Heart right ventricle (tissue), 16 donors: Measurements from ENCODE around the gene PAPLN. TPM values are rescaled to one million over a fixed set of nuclear protein-coding genes. Genes with fewer than 3 reads are reported as not detected.
"Not testable (repeated sequence)": the region's sequence is repeated elsewhere in the genome, so short reads cannot be mapped to it uniquely, and the experiment has no call there.

ENCODE experiments used
- ATAC-seq, 8 donors: fragments of 200-7000 bp; cut with Tn5 transposase; one replicate each; pipeline ENCODE4 v1.9.1; 2020; ENCODE audit warnings: mild to moderate bottlenecking in 8 of 8, moderate library complexity in 8 of 8, moderate number of reproducible peaks in 1 of 8
- DNase-seq, 2 donors: peaks; one replicate each; pipeline ENCODE4 v3.0.0-alpha.2; 2020
- H3K27ac ChIP-seq, 10 donors: fragments of 200-600 bp; sonication (generic) in 2 of 10; one replicate each; pipeline versions ENCODE4 v1.5.0 to v1.8.0; 2020 to 2022; ENCODE audit warnings: mild to moderate bottlenecking in 3 of 10
- H3K27me3 ChIP-seq, 7 donors: fragments of 200-600 bp; one replicate each; pipeline ENCODE4 v1.8.0; 2021 to 2022; ENCODE audit warnings: mild to moderate bottlenecking in 2 of 7
- H3K36me3 ChIP-seq, 9 donors: fragments of 200-600 bp; sonication (generic) in 1 of 9; one replicate each; pipeline versions ENCODE4 v1.5.0 to v1.8.0; 2020 to 2022; ENCODE audit warnings: mild to moderate bottlenecking in 2 of 9
- H3K4me1 ChIP-seq, 9 donors: fragments of 200-600 bp; sonication (generic) in 1 of 9; one replicate each; pipeline versions ENCODE4 v1.5.0 to v1.8.0; 2020 to 2022; ENCODE audit warnings: mild to moderate bottlenecking in 4 of 9
- H3K4me3 ChIP-seq, 10 donors: fragments of 200-600 bp; sonication (generic) in 2 of 10; one replicate each; pipeline versions ENCODE4 v1.5.0 to v1.8.0; 2020 to 2022; ENCODE audit warnings: mild to moderate bottlenecking in 7 of 10, moderate library complexity in 2 of 10
- H3K9me3 ChIP-seq, 11 donors: fragments of 200-600 bp in 10 of 11; sonication (generic) in 2 of 11; one replicate each; pipeline versions ENCODE4 v1.5.0 to v1.8.0; 2013 to 2022; ENCODE audit warnings: mild to moderate bottlenecking in 2 of 11, control low read depth in 1 of 11, moderate library complexity in 1 of 11
- CTCF ChIP-seq, 9 donors: fragments of 200-600 bp; sonication (generic) in 2 of 9; IDR thresholded peaks; one replicate each; pipeline versions ENCODE4 v1.5.0 to v1.8.0; 2021 to 2022; ENCODE audit warnings: antibody characterized with exemption in 9 of 9, mild to moderate bottlenecking in 5 of 9, moderate library complexity in 1 of 9
- WGBS, 2 donors: extraction: QIAGEN DNeasy Blood & Tissue Kit; methylation state at CpG; one replicate each; pipeline ENCODE4 v1.1.7; 2013; ENCODE audit warnings: inconsistent platforms in 1 of 2; 5-methylcytosine and 5-hydroxymethylcytosine counted together
- intact Hi-C, 10 donors: fragments of 100-400 bp; cut with DNase I; formaldehyde crosslinking; loops; one replicate each; pipeline versions ENCODE4 v1.11.1 to v1.14.2; 2022
- long read RNA-seq, 3 donors: library from polyadenylated mRNA; unstranded; transcript quantifications; one replicate each; pipeline ENCODE4 v2.0.0, GENCODE V29; 2020 to 2021
- polyA plus RNA-seq, 2 donors: library from polyadenylated mRNA; stranded (reverse); fragments of 200-250 nt; gene quantifications; one replicate each; pipeline ENCODE4 v1.2.3, GENCODE V29; 2013
- total RNA-seq, 10 donors: library from RNA; stranded (reverse); fragmentation: NEBNext Ultra II Directional in 3 of 10; extraction: Animal tissue kit (Norgen Biotek cat#: 25700) in 3 of 10; gene quantifications; one replicate each; pipeline versions ENCODE4 v1.2.1 to v1.2.4, GENCODE V29; 2021 to 2023
- donor health status: Arrhythmogenic right ventricular cardiomyopathy.
- donor health status: ischemic (EF 13 %, LVEDD 7.1; RV severe dilation, severe dysfunction).
- donor health status: healthy with polysubstance abuse.
- donor health status: DM: no; HTN: yes; CAD: no.
- donor health status: DM: no; HTN: no; CAD: no.
- donor health status: ischemic (EF 25% LVEDD 6.9; RV normal size, moderate dysfunction).
- donor health status: ischemic (EF 25% LVEDD 5.7; RV mildly dilated, moderate dysfunction).
- donor health status: healthy.
- donor health status: DM: yes; HTN: yes; CAD: no.
- donor health status: Ischemic cardiomyopathy.
- donor health status: ischemic (EF 35%, LVEDD 5.7; RV mildly dilated, moderate dysfunction).
- donor health status: nonischemic (EF 11% LVEDD 7.7; RV severe dilation, severe dysfunction).
- donor health status: DM: yes; HTN: yes; CAD: no.
- donor health status: PGD.
- donor health status: ischemic (EF 29% LVEDD 5.4; RV normal size, mild dysfunction).
- donor health status: nonischemic (EF 23%, LVEDD 6.1; RV moderate dilation, normal function).

PAPLN gene
- total RNA-seq, result 1 to 10 TPM in 7 of 10 donors, under 1 TPM in 3; 0.67 to 3.8 (median 1.8) TPM
- 1 to 10 TPM in 1 of 2 donors, under 1 TPM in 1; 0.64 to 4.1 TPM for polyA plus RNA-seq
- long read RNA-seq, donor 1, partial matches to known transcripts, result 0 of 2 reads
- long read RNA-seq, donor 1, other reads (novel, unspliced or antisense), result 2 of 2 reads
- long read RNA-seq, donor 2, full-length matches to known transcripts, result 2 of 7 reads
- long read RNA-seq, donor 2, partial matches to known transcripts, result 3 of 7 reads
- long read RNA-seq, donor 2, other reads (novel, unspliced or antisense), result 2 of 7 reads
- long read RNA-seq, donor 3, partial matches to known transcripts, result 2 of 3 reads
- long read RNA-seq, donor 3, other reads (novel, unspliced or antisense), result 1 of 3 reads

- H3K27ac ChIP-seq, result peak within 1 kb of the TSS in 2 of 10 donors; percentile 25 to 44
- WGBS, 2 donors, result 4 to 7% methylated on average over 45 to 48 of the region's 48 CpGs
- intact Hi-C loops, result no loop called here
- DNase-seq (no peak), ATAC-seq (peak in 6 of 8 donors; percentile 13 to 34 (median 30))
- peaks cover 5 to 83% (median 32%) of the 10 kb centered on the region in 9 donors for H3K4me1 ChIP-seq
- peaks cover 9 to 98% (median 73%) of the 10 kb centered on the region in 7 donors for H3K27me3 ChIP-seq
- H3K9me3 ChIP-seq, result no peaks in the 10 kb centered on the region
- H3K36me3 ChIP-seq, result no peaks in the 10 kb centered on the region
- peak within 1 kb of the TSS; percentile 32 to 57 (median 54) for H3K4me3 ChIP-seq
- no peak for TF ChIP-seq CTCF (IDR thresholded peaks at IDR 0.05)
These were observed at the start of gene PAPLN for GRCh38 chr14:73237219-73237785. Gene PAPLN (plus strand): TSS chr14:73237506. CDS start chr14:73239779, 2,273 bp downstream.

- H3K4me3 ChIP-seq, result no peak overlapping the region
- H3K27ac ChIP-seq, result no peak overlapping the region
- 92 to 94% methylated on average over 3 of the region's 3 CpGs for WGBS, 2 donors
- H3K4me1 ChIP-seq, result no peaks in the 10 kb centered on the region
- H3K36me3 ChIP-seq, result peaks cover 0 to 81% (median 38%) of the 10 kb centered on the region in 9 donors
- no peaks in the 10 kb centered on the region for H3K9me3 ChIP-seq
- no peak for ATAC-seq
- intact Hi-C loops, result no loop called here
- H3K27me3 ChIP-seq, result no peaks in the 10 kb centered on the region
- TF ChIP-seq CTCF (IDR thresholded peaks at IDR 0.05), result no peak
- DNase-seq, result no peak
These were observed 48.8 kb upstream of the PAPLN start for GRCh38 chr14:73188501-73188911.

GRCh38 chr14:73189651-73190050 lies 47.7 kb upstream of the PAPLN start:
- intact Hi-C loops, result no loop called here
- H3K36me3 ChIP-seq, result peaks cover 0 to 92% (median 41%) of the 10 kb centered on the region in 9 donors
- DNase-seq (no peak), ATAC-seq (no peak)
- H3K9me3 ChIP-seq, result no peaks in the 10 kb centered on the region
- no peak for TF ChIP-seq CTCF (IDR thresholded peaks at IDR 0.05)
- 80 to 92% methylated on average over 3 of the region's 3 CpGs for WGBS, 2 donors
- no peaks in the 10 kb centered on the region for H3K27me3 ChIP-seq
- H3K4me1 ChIP-seq, result no peaks in the 10 kb centered on the region
- no peak overlapping the region for H3K27ac ChIP-seq
- H3K4me3 ChIP-seq, result no peak overlapping the region

- no peaks in the 10 kb centered on the region for H3K4me1 ChIP-seq
- WGBS, 2 donors, result 93 to 94% methylated on average over 2 of the region's 2 CpGs
- no peak for DNase-seq
- TF ChIP-seq CTCF (IDR thresholded peaks at IDR 0.05), result no peak
- H3K36me3 ChIP-seq, result peaks cover 0 to 100% (median 56%) of the 10 kb centered on the region in 9 donors
- no peak overlapping the region for H3K4me3 ChIP-seq
- no peak for ATAC-seq
- intact Hi-C loops, result no loop called here
- no peak overlapping the region for H3K27ac ChIP-seq
- no peaks in the 10 kb centered on the region for H3K27me3 ChIP-seq
- no peaks in the 10 kb centered on the region for H3K9me3 ChIP-seq
These were observed 45.9 kb upstream of the PAPLN start for GRCh38 chr14:73191441-73191840.

GRCh38 chr14:73194306-73194705 lies 43.0 kb upstream of the PAPLN start:
- peaks cover 0 to 100% (median 45%) of the 10 kb centered on the region in 9 donors for H3K36me3 ChIP-seq
- H3K4me1 ChIP-seq, ATAC-seq, H3K9me3 ChIP-seq, H3K27me3 ChIP-seq, H3K27ac ChIP-seq, intact Hi-C loops, H3K4me3 ChIP-seq, DNase-seq: not testable (repeated sequence)
- WGBS, 2 donors, result 95 to 97% methylated on average over 8 of the region's 8 CpGs
